ENCODE measurements around the gene C1QTNF2. TPM values are rescaled to one million over a fixed set of nuclear protein-coding genes. Genes with fewer than 3 reads are reported as not detected.

The C1QTNF2 gene
- total RNA-seq, 1 experiment from 2014 or later = 0.20 TPM

DNA sequence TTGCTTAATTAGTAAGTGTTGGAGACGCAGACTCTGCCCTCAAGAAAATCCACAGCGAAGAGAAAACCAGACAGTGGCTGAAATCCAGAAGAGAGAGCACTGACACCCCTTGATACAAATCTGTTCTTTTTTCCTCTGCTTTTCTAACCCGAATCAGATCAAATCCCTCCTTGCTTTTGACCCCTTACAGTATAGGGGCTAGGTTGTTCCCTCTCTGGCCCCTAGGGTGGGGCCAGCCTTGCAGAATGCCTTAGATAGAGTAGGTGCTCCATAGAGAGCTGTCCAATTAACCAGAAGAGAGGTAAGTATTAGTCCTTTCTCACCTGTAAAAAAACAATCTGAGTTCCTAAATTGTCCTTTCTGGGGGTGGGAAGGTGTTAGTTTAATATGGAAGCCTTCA lies 10.1 kb downstream of the C1QTNF2 start:
- Histone ChIP-seq H3K4me1 (replicated peaks; ENCODE audit: insufficient read depth) (no peaks in the 10 kb centered on the region), H3K27ac (no peak overlapping the region), H3K4me3 (no peak overlapping the region), H3F3A (ENCODE audit: insufficient read depth, low read depth) (no peaks in the 10 kb centered on the region), H4K20me1 (ENCODE audit: insufficient read depth) (no peaks in the 10 kb centered on the region), H2AFZ (no peak overlapping the region), H3K36me3 (ENCODE audit: low read depth) (no peaks in the 10 kb centered on the region), H3K27me3 (ENCODE audit: insufficient read depth, low read depth) (no peaks in the 10 kb centered on the region), H3K9me2 (ENCODE audit: insufficient read depth) (no peaks in the 10 kb centered on the region), H3K9me3 (ENCODE audit: insufficient read depth, low read depth) (no peaks in the 10 kb centered on the region), H3K4me2 (no peak overlapping the region), H3K79me2 (ENCODE audit: low read depth) (no peaks in the 10 kb centered on the region)
- POLR2A ChIA-PET (ENCODE audit: unreplicated experiment) = no interaction called here
- TF ChIP-seq, protein P1, sequence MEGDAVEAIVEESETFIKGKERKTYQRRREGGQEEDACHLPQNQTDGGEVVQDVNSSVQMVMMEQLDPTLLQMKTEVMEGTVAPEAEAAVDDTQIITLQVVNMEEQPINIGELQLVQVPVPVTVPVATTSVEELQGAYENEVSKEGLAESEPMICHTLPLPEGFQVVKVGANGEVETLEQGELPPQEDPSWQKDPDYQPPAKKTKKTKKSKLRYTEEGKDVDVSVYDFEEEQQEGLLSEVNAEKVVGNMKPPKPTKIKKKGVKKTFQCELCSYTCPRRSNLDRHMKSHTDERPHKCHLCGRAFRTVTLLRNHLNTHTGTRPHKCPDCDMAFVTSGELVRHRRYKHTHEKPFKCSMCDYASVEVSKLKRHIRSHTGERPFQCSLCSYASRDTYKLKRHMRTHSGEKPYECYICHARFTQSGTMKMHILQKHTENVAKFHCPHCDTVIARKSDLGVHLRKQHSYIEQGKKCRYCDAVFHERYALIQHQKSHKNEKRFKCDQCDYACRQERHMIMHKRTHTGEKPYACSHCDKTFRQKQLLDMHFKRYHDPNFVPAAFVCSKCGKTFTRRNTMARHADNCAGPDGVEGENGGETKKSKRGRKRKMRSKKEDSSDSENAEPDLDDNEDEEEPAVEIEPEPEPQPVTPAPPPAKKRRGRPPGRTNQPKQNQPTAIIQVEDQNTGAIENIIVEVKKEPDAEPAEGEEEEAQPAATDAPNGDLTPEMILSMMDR (conservative IDR thresholded peaks at IDR 0.05) = no peak
- TF ChIP-seq EZH2 (IDR thresholded peaks at IDR 0.05; ENCODE audit: low read depth) = no peak
- no TSS peak for BruUV-seq (replicated peaks)
- no peak for DNase-seq
- intact Hi-C loops (cut with micrococcal nuclease; ENCODE audit: unreplicated experiment) = no loop called here
- CTCF ChIA-PET = no interaction called here

DNA sequence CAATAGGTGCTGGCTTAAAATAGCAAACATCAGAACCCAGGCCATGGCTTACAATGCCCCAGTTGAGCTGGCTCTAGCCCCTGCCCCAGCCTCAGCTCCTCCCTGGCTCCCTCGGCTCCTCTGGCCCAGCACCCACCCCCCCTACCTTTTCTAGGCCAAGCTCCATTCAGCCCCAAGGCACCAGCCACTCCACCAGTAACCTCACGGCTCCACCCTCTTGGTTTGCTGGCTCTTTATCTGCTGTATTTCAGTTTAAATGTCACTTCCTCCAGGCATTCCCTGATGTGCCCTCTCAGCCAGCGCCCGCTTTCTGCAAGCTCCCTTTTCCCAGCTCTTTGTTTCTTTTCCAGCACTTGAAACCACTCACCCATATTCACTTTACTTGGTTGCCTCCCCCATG lies 10.6 kb downstream of the C1QTNF2 start:
- TF ChIP-seq, protein P1 (conservative IDR thresholded peaks at IDR 0.05) = no peak
- TF ChIP-seq EZH2 (IDR thresholded peaks at IDR 0.05; ENCODE audit: low read depth) = no peak
- no peak for DNase-seq
- no peak overlapping the region for H3K27ac ChIP-seq
- BruUV-seq (replicated peaks) = no TSS peak
- intact Hi-C loops (cut with micrococcal nuclease; ENCODE audit: unreplicated experiment) = no loop called here
- no peaks in the 10 kb centered on the region for H3F3A ChIP-seq (ENCODE audit: insufficient read depth, low read depth)
- no peaks in the 10 kb centered on the region for H3K9me3 ChIP-seq (ENCODE audit: insufficient read depth, low read depth)
- no peaks in the 10 kb centered on the region for H3K9me2 ChIP-seq (ENCODE audit: insufficient read depth)
- no peak overlapping the region for H3K4me2 ChIP-seq
- no peak overlapping the region for H2AFZ ChIP-seq
- H3K79me2 ChIP-seq (ENCODE audit: low read depth) = no peaks in the 10 kb centered on the region
- no peaks in the 10 kb centered on the region for H4K20me1 ChIP-seq (ENCODE audit: insufficient read depth)
- H3K27me3 ChIP-seq (ENCODE audit: insufficient read depth, low read depth) = no peaks in the 10 kb centered on the region
- CTCF ChIA-PET = no interaction called here
- no peaks in the 10 kb centered on the region for H3K4me1 ChIP-seq (replicated peaks; ENCODE audit: insufficient read depth)
- no peak overlapping the region for H3K4me3 ChIP-seq
- no peaks in the 10 kb centered on the region for H3K36me3 ChIP-seq (ENCODE audit: low read depth)
- POLR2A ChIA-PET (ENCODE audit: unreplicated experiment) = interaction anchor here (0.7 kb wide), 1 partner anchor 222 kb away, joined by 3 read pairs; no protein-coding TSS in a partner anchor

DNA sequence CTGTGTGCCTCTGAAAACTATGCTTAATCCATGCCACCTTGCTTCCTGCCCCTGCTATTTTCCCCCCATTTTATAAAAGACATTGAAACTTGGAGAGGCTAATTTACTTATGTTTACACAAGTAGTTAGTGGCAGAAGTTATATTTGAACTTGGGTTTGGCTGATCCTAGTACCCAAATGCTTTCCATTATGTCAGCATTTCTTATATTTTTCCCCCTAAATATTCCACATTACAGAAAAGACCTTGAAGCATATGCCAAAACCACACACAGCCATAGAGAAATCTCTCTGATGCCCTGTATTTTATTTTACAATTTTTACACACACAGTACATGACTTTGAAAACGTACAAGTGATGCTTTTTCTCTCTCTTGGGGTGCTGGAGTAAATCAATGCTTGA lies 11.2 kb downstream of the C1QTNF2 start:
- intact Hi-C loops (cut with micrococcal nuclease; ENCODE audit: unreplicated experiment) = no loop called here
- no peaks in the 10 kb centered on the region for H3K4me1 ChIP-seq (replicated peaks; ENCODE audit: insufficient read depth)
- H3K4me3 ChIP-seq = no peak overlapping the region
- H3K27ac ChIP-seq = no peak overlapping the region
- H3K79me2 ChIP-seq (ENCODE audit: low read depth) = no peaks in the 10 kb centered on the region
- no peak overlapping the region for H3K4me2 ChIP-seq
- POLR2A ChIA-PET (ENCODE audit: unreplicated experiment) = interaction anchor here (0.7 kb wide), 1 partner anchor 221 kb away, joined by 3 read pairs; no protein-coding TSS in a partner anchor
- H3K36me3 ChIP-seq (ENCODE audit: low read depth) = no peaks in the 10 kb centered on the region
- no peaks in the 10 kb centered on the region for H3K27me3 ChIP-seq (ENCODE audit: insufficient read depth, low read depth)
- no peaks in the 10 kb centered on the region for H3K9me2 ChIP-seq (ENCODE audit: insufficient read depth)
- H3K9me3 ChIP-seq (ENCODE audit: insufficient read depth, low read depth) = no peaks in the 10 kb centered on the region
- H3F3A ChIP-seq (ENCODE audit: insufficient read depth, low read depth) = no peaks in the 10 kb centered on the region
- H4K20me1 ChIP-seq (ENCODE audit: insufficient read depth) = no peaks in the 10 kb centered on the region
- no peak for DNase-seq
- TF ChIP-seq, protein P1 (conservative IDR thresholded peaks at IDR 0.05) = no peak
- no peak for TF ChIP-seq EZH2 (IDR thresholded peaks at IDR 0.05; ENCODE audit: low read depth)
- H2AFZ ChIP-seq = no peak overlapping the region
- no TSS peak for BruUV-seq (replicated peaks)
- CTCF ChIA-PET = no interaction called here
